Activated CD8-positive, alpha-beta memory T cell treated with anti-CD3 and anti-CD28 coated beads for 4 hours (primary cell): Measurements from ENCODE around the gene EME1.

Experiments
- DNase-seq, 2 donors: peaks; one replicate each; pipeline ENCODE4 v3.0.0-alpha.2; 2020; ENCODE audit warnings: low read depth in 2 of 2

The EME1 gene

GRCh38 chr17:50347894-50348291 lies 25.1 kb upstream of the EME1 start:
- no peak for DNase-seq

GRCh38 chr17:50348522-50349242 lies 24.3 kb upstream of the EME1 start:
- DNase-seq: no peak

- no peak for DNase-seq
Observed at GRCh38 chr17:50349243-50349600, 23.8 kb upstream of the EME1 start.

DNA sequence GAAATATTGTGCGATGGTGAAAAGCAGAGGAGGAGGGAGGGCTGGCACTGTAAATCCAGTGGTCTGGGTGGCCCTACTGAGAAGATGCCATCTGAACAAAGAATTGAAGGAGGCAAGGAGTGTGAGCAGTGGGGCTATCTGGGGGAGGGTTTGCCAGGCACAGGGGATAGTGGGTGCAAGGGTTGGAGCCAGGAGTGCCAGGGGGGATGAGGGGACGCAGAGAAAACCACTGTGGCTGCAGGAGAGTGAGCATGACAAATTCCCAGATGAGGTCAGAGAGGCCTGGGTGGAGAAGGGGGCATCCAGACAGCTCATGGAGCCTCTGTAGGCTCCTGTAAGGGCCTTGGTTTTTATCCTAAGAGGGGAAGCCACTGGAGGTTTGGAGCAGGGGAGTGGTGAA lies 22.3 kb upstream of the EME1 start:
- no peak for DNase-seq

DNA sequence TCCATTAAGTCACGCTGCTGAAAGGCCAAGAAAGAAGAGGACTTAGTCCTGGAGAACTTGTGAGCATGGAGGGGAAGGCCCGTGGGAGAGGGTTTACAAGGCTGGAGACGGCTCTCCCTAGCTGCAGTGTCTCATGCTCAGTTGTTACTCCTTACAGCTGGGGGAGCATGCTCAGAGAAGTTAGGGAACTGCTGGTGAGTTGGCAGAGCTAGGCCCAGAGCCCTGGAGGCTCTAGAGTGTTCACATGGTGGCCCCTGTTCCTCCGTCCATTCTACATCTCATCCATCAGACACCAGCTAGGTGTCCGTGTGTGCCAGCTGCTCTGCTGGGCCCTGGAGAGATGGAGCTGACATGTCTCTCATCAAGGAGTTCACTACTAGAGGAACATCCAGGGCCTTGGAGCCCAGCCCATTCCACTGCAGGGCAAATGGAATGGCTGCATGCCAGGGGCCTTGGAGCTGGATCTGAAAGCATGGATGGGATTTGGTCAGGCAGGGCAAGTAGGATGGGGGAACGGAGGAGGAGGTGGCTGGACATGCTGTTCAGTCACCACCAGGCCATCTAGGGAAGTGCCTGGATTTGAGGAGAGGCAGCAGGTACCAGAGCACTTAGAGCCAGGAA lies 20.8 kb upstream of the EME1 start:
- DNase-seq: no peak

GRCh38 chr17:50352693-50353599 lies 20.1 kb upstream of the EME1 start:
- DNase-seq: no peak

GRCh38 chr17:50353600-50354195 lies 19.3 kb upstream of the EME1 start:
- no peak for DNase-seq

- DNase-seq: no peak
Observed at GRCh38 chr17:50354198-50354597, 18.8 kb upstream of the EME1 start.

GRCh38 chr17:50354776-50355175 lies 18.3 kb upstream of the EME1 start:
- no peak for DNase-seq

- DNase-seq: no peak
Observed at GRCh38 chr17:50355336-50355700, 17.7 kb upstream of the EME1 start.

DNA sequence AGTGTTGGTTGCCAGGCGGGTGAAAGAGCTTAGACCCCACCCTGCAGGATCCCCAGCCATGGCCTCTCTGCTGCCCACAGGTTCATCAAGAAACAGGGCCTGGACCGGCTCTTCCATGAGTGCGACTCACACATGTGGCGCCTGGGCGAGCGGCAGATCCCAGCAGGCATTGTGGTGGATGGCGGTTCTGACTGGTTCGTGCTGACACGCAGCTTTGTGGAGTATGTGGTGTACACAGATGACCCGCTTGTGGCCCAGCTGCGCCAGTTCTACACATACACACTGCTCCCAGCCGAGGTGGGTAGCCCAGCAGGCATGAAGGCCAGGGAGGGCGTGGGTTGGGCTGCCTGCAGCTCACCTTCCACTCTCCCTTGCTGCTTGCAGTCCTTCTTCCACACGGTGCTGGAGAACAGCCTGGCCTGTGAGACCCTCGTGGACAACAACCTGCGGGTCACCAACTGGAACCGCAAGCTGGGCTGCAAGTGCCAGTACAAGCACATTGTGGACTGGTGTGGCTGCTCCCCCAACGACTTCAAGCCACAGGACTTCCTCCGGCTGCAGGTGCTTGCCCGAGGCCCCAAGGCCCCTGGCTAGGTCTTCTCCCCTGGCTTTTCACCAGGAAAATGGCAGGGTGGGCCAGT lies 17.2 kb upstream of the EME1 start:
- no peak for DNase-seq

DNA sequence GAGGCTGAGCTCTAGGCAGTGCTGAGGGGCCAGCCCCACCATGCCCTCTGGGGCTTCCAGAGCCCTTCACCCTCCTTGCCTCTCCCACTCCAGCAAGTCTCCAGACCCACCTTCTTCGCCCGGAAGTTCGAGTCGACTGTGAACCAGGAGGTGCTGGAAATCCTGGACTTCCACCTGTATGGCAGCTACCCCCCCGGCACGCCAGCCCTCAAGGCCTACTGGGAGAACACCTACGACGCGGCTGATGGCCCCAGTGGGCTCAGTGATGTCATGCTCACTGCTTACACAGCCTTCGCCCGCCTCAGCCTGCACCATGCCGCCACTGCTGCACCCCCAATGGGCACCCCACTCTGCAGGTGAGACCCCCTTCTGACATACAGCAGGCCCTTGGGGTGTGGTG lies 16.6 kb upstream of the EME1 start:
- no peak for DNase-seq

DNA sequence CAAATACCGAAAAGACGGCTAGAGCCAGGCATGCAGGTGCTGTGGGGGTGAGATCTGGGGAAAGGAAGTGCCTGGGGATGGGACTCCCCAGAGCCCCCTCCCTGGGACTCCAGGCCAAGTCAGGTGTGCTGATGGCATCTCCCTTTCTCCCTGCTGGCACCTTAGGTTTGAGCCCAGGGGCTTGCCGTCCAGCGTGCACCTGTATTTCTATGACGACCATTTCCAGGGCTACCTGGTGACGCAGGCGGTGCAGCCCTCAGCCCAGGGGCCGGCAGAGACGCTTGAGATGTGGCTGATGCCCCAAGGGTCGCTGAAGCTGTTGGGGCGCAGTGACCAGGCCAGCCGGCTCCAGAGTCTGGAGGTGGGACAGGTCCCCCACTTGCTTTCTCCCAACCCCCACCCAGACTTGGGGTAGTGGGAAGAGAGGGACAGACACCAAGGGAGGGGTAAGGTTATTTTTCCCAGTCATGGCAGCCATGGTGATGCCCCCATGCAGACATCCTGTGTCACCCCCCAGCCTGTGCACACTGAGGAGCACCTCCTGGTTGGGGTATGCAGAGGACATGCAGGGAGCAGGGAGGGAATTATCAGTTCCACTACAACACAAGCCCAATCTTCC lies 16.0 kb upstream of the EME1 start:
- no peak for DNase-seq

- DNase-seq: no peak
Observed at GRCh38 chr17:50358177-50358576, 14.9 kb upstream of the EME1 start.

DNA sequence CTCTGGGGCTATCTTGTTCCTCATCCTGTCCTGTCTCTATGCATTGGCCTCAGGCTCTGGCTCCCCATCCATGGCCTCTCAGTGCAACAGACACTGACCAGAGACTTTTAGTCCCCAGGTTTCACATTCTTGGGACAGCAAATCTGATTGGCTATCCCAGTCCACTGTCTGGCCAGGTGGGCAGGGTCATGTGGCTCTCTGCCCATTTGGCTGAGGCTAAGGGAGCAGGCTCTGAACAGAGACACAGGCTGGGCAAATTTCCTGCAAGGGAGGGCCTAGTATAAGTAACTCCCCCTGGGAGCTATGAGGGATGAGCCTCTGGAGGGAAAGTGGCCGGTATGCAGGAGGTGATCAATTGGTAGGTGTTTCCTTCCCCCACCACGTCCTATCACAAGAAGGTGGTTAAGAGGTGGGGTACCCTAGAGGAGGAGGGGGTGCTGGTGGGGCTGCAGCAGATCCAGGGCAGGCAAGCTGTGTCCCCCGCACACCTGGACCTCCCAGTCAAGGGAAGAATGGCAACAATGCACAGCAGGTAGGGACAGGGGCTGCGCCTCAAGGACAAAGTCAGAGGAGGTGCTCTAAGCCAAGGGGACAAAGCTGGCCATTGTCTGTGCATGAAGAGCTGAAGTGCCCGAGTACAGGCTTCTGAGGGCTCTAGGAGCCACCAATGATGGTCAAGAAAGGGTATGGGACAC lies 13.9 kb upstream of the EME1 start:
- no peak for DNase-seq

GRCh38 chr17:50359998-50360461 lies 13.0 kb upstream of the EME1 start:
- no peak for DNase-seq

DNA sequence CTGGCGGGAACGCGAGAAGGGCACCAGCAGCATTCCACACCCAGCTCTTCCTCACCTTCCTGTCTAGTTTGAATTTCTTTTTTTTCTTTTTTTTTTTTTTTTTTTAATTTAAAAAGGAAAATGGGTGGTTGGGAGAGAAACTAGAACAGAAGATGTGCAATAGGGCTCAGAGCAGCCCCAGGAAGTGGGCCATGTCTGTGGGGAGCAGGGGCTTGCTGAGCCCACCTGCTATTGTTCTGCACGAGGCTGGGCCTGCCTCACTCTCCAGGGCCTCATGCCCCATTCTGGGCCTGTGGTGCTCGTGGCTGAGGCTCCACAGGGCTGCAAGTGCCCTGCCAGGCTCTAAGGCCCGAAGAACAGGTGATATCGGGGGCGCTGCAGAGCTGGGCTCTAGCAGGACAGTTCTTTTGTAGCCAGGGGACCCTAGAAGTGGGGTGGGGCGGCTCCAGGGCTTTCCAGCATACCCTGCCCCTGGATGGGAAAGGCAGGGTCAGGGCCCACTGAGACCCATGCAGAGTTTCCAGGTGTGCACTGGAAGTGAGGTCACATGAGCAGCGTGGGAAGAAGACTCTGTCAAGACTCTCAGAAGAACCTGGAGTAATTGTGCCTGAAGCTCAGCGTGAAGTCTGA lies 12.4 kb upstream of the EME1 start:
- DNase-seq: no peak

GRCh38 chr17:50361561-50362480 lies 11.2 kb upstream of the EME1 start:
- DNase-seq: peak; percentile 20 to 24

GRCh38 chr17:50362661-50363060 lies 10.4 kb upstream of the EME1 start:
- no peak for DNase-seq
